Thyroid gland (tissue), 4 donors: ENCODE measurements around the gene CTR9.

ENCODE experiments used
- POLR2A ChIP-seq, 2 donors: fragments of 450-650 bp; IDR thresholded peaks; one replicate each; pipeline ENCODE4 v1.6.1; 2017; ENCODE audit warnings: antibody characterized with exemption in 2 of 2, mild to moderate bottlenecking in 2 of 2, moderate library complexity in 1 of 2
- TF ChIP-seq, protein P1 (sequence below), 6 experiments: fragments of 200-600 bp in 3 of 6; fragments of 450-650 bp in 3 of 6; sonication (generic) in 3 of 6; IDR thresholded peaks; one replicate each; pipeline ENCODE4 v1.5.1; 2016 to 2019; ENCODE audit warnings: antibody characterized with exemption in 6 of 6, mild to moderate bottlenecking in 2 of 6, inconsistent platforms in 1 of 6, moderate library complexity in 1 of 6

DNA sequence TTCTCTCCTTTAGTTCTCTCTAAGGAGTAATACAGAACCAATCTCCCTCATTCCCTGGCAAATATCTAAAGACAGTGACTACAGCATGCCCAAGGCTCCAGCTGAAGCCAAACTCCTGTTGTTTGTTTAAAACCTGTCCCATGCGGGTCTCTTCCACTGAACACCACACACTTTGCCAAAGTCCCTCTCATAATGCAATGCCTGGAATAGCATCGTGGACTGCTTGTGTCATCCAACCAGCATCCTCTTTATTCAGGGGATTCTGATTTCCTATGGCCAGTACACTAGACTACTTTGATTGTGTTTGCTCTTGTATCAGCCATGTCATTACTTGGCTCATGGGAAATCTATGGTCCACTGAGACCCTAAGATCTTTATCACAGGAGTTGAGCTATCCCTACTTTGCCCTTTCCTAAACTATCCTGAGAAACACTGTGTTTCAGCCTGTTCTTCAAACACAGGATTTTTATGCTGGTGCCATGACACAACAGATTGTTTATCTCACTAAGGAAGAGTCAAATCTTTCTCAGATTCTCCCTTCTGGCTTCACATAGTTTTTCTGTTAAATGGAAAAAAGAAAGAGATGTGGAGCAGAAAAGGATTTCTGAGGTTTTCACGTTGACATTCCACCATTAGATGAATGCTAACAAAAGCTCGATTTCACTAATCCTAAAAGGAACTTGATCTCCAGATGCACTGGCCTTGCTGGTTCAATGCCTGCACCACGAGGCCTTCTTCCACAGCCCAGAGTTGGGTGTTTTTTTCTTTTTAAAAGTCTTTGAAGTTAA, 41.6 kb upstream of the CTR9 start:
- no peak for TF ChIP-seq POLR2A (IDR thresholded peaks at IDR 0.05)
- TF ChIP-seq, protein P1, sequence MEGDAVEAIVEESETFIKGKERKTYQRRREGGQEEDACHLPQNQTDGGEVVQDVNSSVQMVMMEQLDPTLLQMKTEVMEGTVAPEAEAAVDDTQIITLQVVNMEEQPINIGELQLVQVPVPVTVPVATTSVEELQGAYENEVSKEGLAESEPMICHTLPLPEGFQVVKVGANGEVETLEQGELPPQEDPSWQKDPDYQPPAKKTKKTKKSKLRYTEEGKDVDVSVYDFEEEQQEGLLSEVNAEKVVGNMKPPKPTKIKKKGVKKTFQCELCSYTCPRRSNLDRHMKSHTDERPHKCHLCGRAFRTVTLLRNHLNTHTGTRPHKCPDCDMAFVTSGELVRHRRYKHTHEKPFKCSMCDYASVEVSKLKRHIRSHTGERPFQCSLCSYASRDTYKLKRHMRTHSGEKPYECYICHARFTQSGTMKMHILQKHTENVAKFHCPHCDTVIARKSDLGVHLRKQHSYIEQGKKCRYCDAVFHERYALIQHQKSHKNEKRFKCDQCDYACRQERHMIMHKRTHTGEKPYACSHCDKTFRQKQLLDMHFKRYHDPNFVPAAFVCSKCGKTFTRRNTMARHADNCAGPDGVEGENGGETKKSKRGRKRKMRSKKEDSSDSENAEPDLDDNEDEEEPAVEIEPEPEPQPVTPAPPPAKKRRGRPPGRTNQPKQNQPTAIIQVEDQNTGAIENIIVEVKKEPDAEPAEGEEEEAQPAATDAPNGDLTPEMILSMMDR (IDR thresholded peaks at IDR 0.05), result no peak
